PFSK-1 (cell line): Measurements from ENCODE around the gene COL2A1.

Experiments used
- FOXP2 ChIP-seq: optimal IDR thresholded peaks from 2 replicates; pipeline ENCODE3; 2011; ENCODE audit warnings: borderline replicate concordance, control low read depth, inconsistent platforms; ENCODE audit not compliant: insufficient read depth; ENCODE audit errors: extremely low read length, extremely low read depth
- POLR2AphosphoS5 ChIP-seq: IDR thresholded peaks from 2 replicates; pipeline ENCODE4 v1.6.1; 2012; ENCODE audit warnings: low read depth, mild to moderate bottlenecking, control low read depth, low read length, moderate library complexity
- SIN3A ChIP-seq: IDR thresholded peaks from 2 replicates; pipeline ENCODE4 v1.6.1; 2012; ENCODE audit warnings: mild to moderate bottlenecking, low read length, moderate library complexity, borderline replicate concordance; ENCODE audit not compliant: insufficient read depth
- TAF1 ChIP-seq: IDR thresholded peaks from 2 replicates; pipeline ENCODE4 v1.6.1; 2012; ENCODE audit warnings: low read length, control low read depth, borderline replicate concordance; ENCODE audit not compliant: insufficient read depth
- TF ChIP-seq, protein P1 (sequence below), 2 experiments: IDR thresholded peaks; 2 replicates each; pipeline versions ENCODE4 v1.6.1 to v1.8.0; 2011 to 2012; ENCODE audit warnings: low read depth in 2 of 2, low read length in 2 of 2, control low read depth in 1 of 2, inconsistent platforms in 1 of 2, mild to moderate bottlenecking in 1 of 2, moderate library complexity in 1 of 2; ENCODE audit not compliant: insufficient read depth in 1 of 2

COL2A1 gene

DNA sequence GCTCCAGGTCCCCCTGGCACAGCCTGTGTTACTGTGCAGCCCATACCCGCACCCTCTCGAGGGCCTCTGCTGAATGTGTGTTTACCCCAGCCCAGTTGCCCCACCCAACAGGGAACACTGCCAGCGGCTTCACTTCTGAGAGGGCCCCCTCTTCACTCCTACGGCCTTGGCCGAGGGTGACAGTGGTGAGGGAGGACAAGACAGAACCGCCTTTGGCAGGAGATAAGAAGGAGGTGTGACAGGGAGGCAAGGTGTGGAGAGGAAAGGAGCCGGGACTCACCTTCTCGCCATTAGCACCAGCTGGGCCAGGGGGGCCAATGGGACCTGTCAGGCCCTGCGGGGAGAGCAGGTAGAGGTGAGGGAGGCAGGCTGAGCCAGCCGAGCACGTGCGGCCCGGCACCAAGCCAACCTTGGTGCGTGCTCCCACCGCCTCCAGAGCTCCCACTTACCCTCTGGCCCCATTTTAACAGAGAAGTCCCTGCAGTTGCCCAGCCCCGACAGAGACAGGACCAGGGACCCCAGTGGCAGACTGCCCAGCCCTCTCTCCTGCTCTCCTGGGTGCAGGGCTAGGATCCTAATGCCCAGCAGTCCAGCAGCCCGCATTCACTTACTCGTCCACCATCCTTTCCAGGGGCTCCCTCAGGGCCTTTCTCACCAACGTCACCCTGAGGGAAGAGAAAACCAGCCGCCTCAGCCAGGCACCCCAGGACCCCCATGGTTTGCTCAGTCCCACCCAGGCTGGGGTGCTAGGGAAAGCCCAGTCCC lies 22.6 kb downstream of the COL2A1 start:
- no peak for TF ChIP-seq TAF1
- no peak for TF ChIP-seq FOXP2
- TF ChIP-seq SIN3A = no peak
- TF ChIP-seq, protein P1, sequence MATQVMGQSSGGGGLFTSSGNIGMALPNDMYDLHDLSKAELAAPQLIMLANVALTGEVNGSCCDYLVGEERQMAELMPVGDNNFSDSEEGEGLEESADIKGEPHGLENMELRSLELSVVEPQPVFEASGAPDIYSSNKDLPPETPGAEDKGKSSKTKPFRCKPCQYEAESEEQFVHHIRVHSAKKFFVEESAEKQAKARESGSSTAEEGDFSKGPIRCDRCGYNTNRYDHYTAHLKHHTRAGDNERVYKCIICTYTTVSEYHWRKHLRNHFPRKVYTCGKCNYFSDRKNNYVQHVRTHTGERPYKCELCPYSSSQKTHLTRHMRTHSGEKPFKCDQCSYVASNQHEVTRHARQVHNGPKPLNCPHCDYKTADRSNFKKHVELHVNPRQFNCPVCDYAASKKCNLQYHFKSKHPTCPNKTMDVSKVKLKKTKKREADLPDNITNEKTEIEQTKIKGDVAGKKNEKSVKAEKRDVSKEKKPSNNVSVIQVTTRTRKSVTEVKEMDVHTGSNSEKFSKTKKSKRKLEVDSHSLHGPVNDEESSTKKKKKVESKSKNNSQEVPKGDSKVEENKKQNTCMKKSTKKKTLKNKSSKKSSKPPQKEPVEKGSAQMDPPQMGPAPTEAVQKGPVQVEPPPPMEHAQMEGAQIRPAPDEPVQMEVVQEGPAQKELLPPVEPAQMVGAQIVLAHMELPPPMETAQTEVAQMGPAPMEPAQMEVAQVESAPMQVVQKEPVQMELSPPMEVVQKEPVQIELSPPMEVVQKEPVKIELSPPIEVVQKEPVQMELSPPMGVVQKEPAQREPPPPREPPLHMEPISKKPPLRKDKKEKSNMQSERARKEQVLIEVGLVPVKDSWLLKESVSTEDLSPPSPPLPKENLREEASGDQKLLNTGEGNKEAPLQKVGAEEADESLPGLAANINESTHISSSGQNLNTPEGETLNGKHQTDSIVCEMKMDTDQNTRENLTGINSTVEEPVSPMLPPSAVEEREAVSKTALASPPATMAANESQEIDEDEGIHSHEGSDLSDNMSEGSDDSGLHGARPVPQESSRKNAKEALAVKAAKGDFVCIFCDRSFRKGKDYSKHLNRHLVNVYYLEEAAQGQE (IDR thresholded peaks at IDR 0.05; ENCODE audit: insufficient read depth in 1 of 2, low read depth in 2 of 2, low read length in 2 of 2) = no peak
- no peak for TF ChIP-seq POLR2AphosphoS5

DNA sequence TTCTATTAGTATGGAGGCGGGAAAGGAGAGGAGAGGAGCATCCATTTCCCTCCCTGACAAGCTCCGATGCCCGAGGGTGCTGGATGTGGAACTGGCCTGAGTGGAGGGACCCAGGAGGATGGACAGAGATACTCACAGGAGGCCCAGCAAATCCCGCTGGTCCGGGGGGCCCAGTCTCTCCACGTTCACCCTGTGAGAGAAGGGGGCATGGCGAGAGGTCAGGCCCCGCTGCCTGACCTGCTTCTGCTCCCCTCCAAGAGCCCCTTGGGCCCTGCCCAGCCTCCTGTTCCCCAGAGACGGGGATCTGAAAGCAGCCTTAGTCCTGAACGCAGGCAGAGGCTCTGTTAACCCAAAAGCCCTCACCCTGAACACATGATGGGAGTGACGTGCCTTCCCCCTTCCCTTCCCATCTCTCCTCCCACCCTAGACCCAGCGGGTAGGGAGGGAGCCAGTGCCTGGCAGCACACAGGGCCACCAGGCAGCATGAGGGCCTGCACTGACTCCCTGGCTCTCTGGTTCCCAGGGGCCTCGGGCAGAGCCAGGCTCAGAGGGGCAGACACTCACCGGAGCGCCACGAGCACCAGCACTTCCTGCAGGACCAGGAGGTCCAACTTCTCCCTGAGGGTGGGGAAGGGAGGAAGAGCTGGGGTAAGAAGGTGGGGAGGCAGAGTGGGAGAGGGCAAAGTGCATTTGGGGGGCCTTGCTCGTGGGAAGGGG lies 23.3 kb downstream of the COL2A1 start:
- TF ChIP-seq SIN3A (no peak), FOXP2 (no peak), TAF1 (no peak), POLR2AphosphoS5 (no peak)
- TF ChIP-seq, protein P1 (IDR thresholded peaks at IDR 0.05; ENCODE audit: insufficient read depth in 1 of 2, low read depth in 2 of 2, low read length in 2 of 2) = no peak

DNA sequence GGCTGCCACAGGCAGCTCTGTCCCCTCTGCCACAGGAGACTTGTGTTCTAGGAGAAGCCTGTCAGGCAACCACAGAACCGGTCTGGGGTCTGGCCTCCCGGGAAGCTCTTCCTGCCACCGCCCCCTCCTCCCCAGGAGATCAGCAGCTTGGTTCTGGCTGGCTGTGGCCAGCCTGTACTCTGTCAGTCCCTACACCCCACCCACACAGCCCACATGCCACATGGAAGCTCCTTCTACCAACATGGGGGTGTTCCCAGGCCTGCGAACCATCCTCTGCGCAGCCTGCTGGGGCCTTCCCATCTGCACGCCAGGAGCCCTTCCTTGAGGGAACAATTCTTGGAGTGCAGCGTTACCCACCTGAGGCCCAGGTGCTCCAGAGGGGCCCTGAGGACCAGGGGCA lies 24.1 kb downstream of the COL2A1 start:
- no peak for TF ChIP-seq SIN3A
- no peak for TF ChIP-seq TAF1
- TF ChIP-seq FOXP2 = no peak
- no peak for TF ChIP-seq POLR2AphosphoS5
- TF ChIP-seq, protein P1 (IDR thresholded peaks at IDR 0.05; ENCODE audit: insufficient read depth in 1 of 2, low read depth in 2 of 2, low read length in 2 of 2) = no peak

DNA sequence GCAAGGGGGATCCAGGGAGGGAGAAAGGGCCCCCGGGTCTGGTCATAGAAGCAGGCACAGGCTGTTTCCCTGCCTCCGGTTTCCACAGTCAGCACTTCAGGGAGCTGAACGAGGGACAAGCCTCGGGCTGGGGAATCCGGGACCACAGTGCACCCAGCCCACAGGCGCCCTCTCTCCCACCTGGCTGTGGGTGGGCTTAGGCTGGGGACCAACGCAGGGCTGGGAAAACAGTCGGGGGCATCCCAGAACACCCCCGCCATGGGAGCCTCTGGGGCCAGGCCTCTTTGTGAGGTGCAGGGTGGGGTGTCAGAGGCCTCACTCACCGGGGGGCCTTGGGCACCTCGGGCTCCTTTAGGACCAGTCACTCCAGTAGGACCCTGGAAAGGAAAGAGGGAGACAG lies 24.6 kb downstream of the COL2A1 start:
- no peak for TF ChIP-seq FOXP2
- no peak for TF ChIP-seq SIN3A
- no peak for TF ChIP-seq POLR2AphosphoS5
- no peak for TF ChIP-seq TAF1
- TF ChIP-seq, protein P1 (IDR thresholded peaks at IDR 0.05; ENCODE audit: insufficient read depth in 1 of 2, low read depth in 2 of 2, low read length in 2 of 2) = no peak
